Right atrium auricular region (tissue), 2 donors: Measurements from ENCODE around the gene INHA. TPM values are rescaled to one million over a fixed set of nuclear protein-coding genes. Genes with fewer than 3 reads are reported as not detected.

Experiments
- DNase-seq: peaks from one replicate; pipeline ENCODE4 v3.0.0-alpha.2; 2019; ENCODE audit warnings: low spot score
- H3K27ac ChIP-seq, 2 donors: fragments of 200-600 bp; sonication (generic); 1 replicate in 1 of 2; 2 replicates in 1 of 2; pipeline ENCODE4 v1.5.1; 2016 to 2019
- H3K27me3 ChIP-seq, 2 donors: fragments of 200-600 bp; sonication (generic); one replicate each; pipeline versions ENCODE4 v1.5.1 to v1.6.0; 2017 to 2019
- H3K36me3 ChIP-seq: fragments of 200-600 bp; sonication (generic); one replicate; pipeline ENCODE4 v1.5.1; 2016
- H3K4me1 ChIP-seq, 2 donors: fragments of 200-600 bp; sonication (generic); one replicate each; pipeline versions ENCODE4 v1.5.1 to v1.6.0; 2017 to 2019
- H3K4me3 ChIP-seq, 2 donors: fragments of 200-600 bp; sonication (generic); 1 replicate in 1 of 2; 2 replicates in 1 of 2; pipeline ENCODE4 v1.5.1; 2017 to 2019; ENCODE audit warnings: mild to moderate bottlenecking in 1 of 2, moderate library complexity in 1 of 2
- H3K9me3 ChIP-seq, 2 donors: fragments of 200-600 bp; sonication (generic); one replicate each; pipeline ENCODE4 v1.5.1; 2019
- CTCF ChIP-seq, 2 donors: fragments of 200-600 bp; sonication (generic); IDR thresholded peaks; one replicate each; pipeline ENCODE4 v1.5.1; 2019; ENCODE audit warnings: antibody characterized with exemption in 2 of 2
- total RNA-seq, 2 donors: library from RNA; depleted of rRNA; stranded (reverse); fragments of >200 nt; gene quantifications; one replicate each; pipeline ENCODE4 v1.1.0, GENCODE V29; 2016

The INHA gene
- total RNA-seq, 2 donors from 2014 or later: 1.0 to 28.3 TPM

GRCh38 chr2:219614076-219614860 is 42.2 kb downstream of the INHA start:
- no peak overlapping the region for H3K4me3 ChIP-seq
- TF ChIP-seq CTCF (IDR thresholded peaks at IDR 0.05): no peak
- no peak for DNase-seq
- H3K27ac ChIP-seq: no peak overlapping the region
- peaks cover 27% of the 10 kb centered on the region for H3K36me3 ChIP-seq
- no peaks in the 10 kb centered on the region for H3K27me3 ChIP-seq
- H3K4me1 ChIP-seq: peaks cover 0 to 28% of the 10 kb centered on the region in 2 donors
- H3K9me3 ChIP-seq: no peaks in the 10 kb centered on the region

GRCh38 chr2:219615036-219615435 is 42.9 kb downstream of the INHA start:
- no peak overlapping the region for H3K4me3 ChIP-seq
- no peaks in the 10 kb centered on the region for H3K27me3 ChIP-seq
- H3K27ac ChIP-seq: no peak overlapping the region
- no peak for TF ChIP-seq CTCF (IDR thresholded peaks at IDR 0.05)
- no peak for DNase-seq
- H3K36me3 ChIP-seq: peaks cover 27% of the 10 kb centered on the region
- H3K4me1 ChIP-seq: peaks cover 0 to 23% of the 10 kb centered on the region in 2 donors
- H3K9me3 ChIP-seq: no peaks in the 10 kb centered on the region

DNA sequence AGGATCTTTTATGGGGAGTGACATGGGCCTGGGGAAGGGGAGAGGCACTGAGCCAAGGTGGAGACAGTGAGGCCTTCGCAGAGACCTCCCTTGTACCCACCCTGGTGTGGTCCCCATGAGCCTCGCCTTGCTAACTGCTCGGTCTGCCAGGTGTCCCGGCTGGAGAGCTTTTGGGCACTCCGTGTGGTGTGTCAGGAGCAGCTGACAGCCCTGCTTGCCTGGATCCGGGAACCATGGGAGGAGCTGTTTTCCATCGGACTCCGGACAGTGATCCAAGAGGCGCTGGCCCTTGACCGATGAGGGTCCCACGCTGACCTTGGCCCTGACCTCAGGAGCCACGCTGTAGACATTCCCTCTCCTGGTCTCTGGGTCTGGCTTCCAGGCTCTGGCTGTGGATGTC is 43.8 kb downstream of the INHA start:
- no peaks in the 10 kb centered on the region for H3K27me3 ChIP-seq
- no peak for DNase-seq
- peak overlapping the region; percentile 56 to 61 for H3K27ac ChIP-seq
- peaks cover 0 to 23% of the 10 kb centered on the region in 2 donors for H3K4me1 ChIP-seq
- H3K36me3 ChIP-seq: peaks cover 27% of the 10 kb centered on the region
- H3K9me3 ChIP-seq: no peaks in the 10 kb centered on the region
- H3K4me3 ChIP-seq: no peak overlapping the region
- TF ChIP-seq CTCF (IDR thresholded peaks at IDR 0.05): no peak

- H3K9me3 ChIP-seq: no peaks in the 10 kb centered on the region
- no peak for TF ChIP-seq CTCF (IDR thresholded peaks at IDR 0.05)
- H3K36me3 ChIP-seq: peaks cover 26% of the 10 kb centered on the region
- no peak for DNase-seq
- H3K4me3 ChIP-seq: no peak overlapping the region
- peaks cover 0 to 23% of the 10 kb centered on the region in 2 donors for H3K4me1 ChIP-seq
- no peaks in the 10 kb centered on the region for H3K27me3 ChIP-seq
- H3K27ac ChIP-seq: peak overlapping the region; percentile 56 to 61
Observed at GRCh38 chr2:219616550-219616949, 44.4 kb downstream of the INHA start.

DNA sequence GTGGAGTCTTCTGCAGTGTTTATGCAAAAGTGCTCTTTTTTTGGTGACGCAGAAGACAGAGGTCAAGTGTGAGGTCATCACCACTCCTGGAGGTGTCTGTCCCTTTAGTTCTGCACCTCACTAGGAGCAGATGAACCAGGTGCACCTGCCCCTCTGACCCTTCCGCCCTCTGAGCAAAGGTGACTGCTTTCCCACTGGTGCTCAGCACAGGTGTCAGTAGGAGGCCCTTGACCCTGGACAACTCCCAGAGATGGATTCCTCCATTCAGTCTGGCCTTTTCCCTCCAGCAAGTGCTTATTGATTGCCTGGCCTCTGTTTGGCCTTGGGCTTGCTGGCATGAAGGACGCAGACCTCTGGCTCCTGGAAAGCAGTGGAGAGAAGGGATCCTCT is 46.6 kb downstream of the INHA start:
- Histone ChIP-seq H3K27me3 (no peaks in the 10 kb centered on the region), H3K4me1 (peaks cover 0 to 29% of the 10 kb centered on the region in 2 donors), H3K4me3 (no peak overlapping the region), H3K27ac (no peak overlapping the region), H3K9me3 (no peaks in the 10 kb centered on the region), H3K36me3 (peaks cover 21% of the 10 kb centered on the region)
- no peak for DNase-seq
- TF ChIP-seq CTCF (IDR thresholded peaks at IDR 0.05): no peak

DNA sequence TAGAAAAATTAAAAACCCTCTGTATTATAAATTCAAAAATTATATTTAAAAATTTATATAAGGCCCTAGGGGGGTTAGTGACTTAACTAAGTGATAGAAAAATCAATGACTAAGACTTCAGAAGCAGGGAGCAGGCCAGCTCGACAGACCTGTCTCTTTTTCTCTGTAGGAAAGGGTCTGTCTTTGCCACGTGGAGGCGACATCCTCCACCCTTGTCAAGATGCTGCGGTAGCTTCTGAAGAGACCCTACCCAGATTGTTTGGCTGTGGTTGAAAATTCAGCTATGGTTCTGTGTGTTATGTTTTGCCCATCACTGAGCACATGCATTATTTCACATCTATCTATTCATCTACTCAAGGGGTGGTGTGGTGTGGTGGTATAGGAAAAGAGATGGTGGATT is 47.1 kb downstream of the INHA start:
- Histone ChIP-seq H3K36me3 (peaks cover 16% of the 10 kb centered on the region), H3K4me1 (peaks cover 0 to 30% of the 10 kb centered on the region in 2 donors), H3K9me3 (no peaks in the 10 kb centered on the region), H3K27ac (no peak overlapping the region), H3K27me3 (no peaks in the 10 kb centered on the region), H3K4me3 (no peak overlapping the region)
- TF ChIP-seq CTCF (IDR thresholded peaks at IDR 0.05): peak in 1 of 2 donors; percentile 16
- no peak for DNase-seq
